HepG2 (cell line): ENCODE data around the gene ZNF414. TPM values are rescaled to one million over a fixed set of nuclear protein-coding genes. Genes with fewer than 3 reads are reported as not detected.

Experiments used
- AGO2 ChIP-seq: fragments of 200-400 bp; formaldehyde crosslinking; optimal IDR thresholded peaks from 2 replicates; pipeline ENCODE3; 2017; ENCODE audit warnings: mild to moderate bottlenecking, low read depth, low read length, moderate library complexity
- ATF7-NPFF ChIP-seq: sonication (generic); formaldehyde crosslinking; IDR thresholded peaks from 2 replicates; pipeline ENCODE4 v1.8.1; 2023; ENCODE audit warnings: mild to moderate bottlenecking, low read depth, missing genetic modification reagents, moderate library complexity
- CEBPB ChIP-seq: IDR thresholded peaks from 2 replicates; pipeline ENCODE4 v1.6.1; 2011; ENCODE audit warnings: low read depth, low read length, improper control_type of control experiment, borderline replicate concordance
- FOXK1 ChIP-seq: sonication (generic); formaldehyde crosslinking; IDR thresholded peaks from 2 replicates; pipeline ENCODE4 v1.4.0; 2020; ENCODE audit warnings: low read depth, missing genetic modification reagents, borderline replicate concordance
- NCOR1 ChIP-seq: fragments of 200-600 bp; sonication (generic); IDR thresholded peaks from 2 replicates; pipeline ENCODE4 v1.7.0; 2017; ENCODE audit warnings: antibody characterized with exemption, low read length, borderline replicate concordance
- ZIK1 ChIP-seq: sonication (generic); formaldehyde crosslinking; IDR thresholded peaks from 2 replicates; pipeline ENCODE4 v1.5.0; 2020; ENCODE audit warnings: mild to moderate bottlenecking, low read depth, missing genetic modification reagents, borderline replicate concordance
- ZNF318 ChIP-seq: sonication (generic); formaldehyde crosslinking; IDR thresholded peaks from 2 replicates; pipeline ENCODE4 v1.4.0; 2020; ENCODE audit warnings: mild to moderate bottlenecking, missing genetic modification reagents
- ZNF382 ChIP-seq: sonication (generic); formaldehyde crosslinking; IDR thresholded peaks from 2 replicates; pipeline ENCODE4 v1.5.0; 2020; ENCODE audit warnings: missing genetic modification reagents, mild to moderate bottlenecking, borderline replicate concordance
- ZNF556 ChIP-seq: sonication (generic); formaldehyde crosslinking; IDR thresholded peaks from 2 replicates; pipeline ENCODE4 v1.4.0; 2020; ENCODE audit warnings: mild to moderate bottlenecking, missing genetic modification reagents, borderline replicate concordance
- ZNF609 ChIP-seq: sonication (generic); formaldehyde crosslinking; IDR thresholded peaks from 2 replicates; pipeline ENCODE4 v1.4.0; 2020; ENCODE audit warnings: mild to moderate bottlenecking, missing genetic modification reagents, borderline replicate concordance
- ZNF710 ChIP-seq: sonication (generic); formaldehyde crosslinking; IDR thresholded peaks from 2 replicates; pipeline ENCODE4 v1.5.0; 2020; ENCODE audit warnings: mild to moderate bottlenecking, missing genetic modification reagents, borderline replicate concordance
- ZSCAN20 ChIP-seq: sonication (generic); formaldehyde crosslinking; IDR thresholded peaks from 2 replicates; pipeline ENCODE4 v1.4.0; 2020; ENCODE audit warnings: missing genetic modification reagents, mild to moderate bottlenecking, borderline replicate concordance
- polyA plus RNA-seq, 8 experiments: library from polyadenylated mRNA; depleted of rRNA in 3 of 8; stranded (reverse) in 7 of 8; unstranded in 1 of 8; fragments of >200 nt; fragmentation: Illumina TruSeq in 4 of 8; extraction: Trizol in 4 of 8; gene quantifications; 2 replicates each; pipeline versions ENCODE4 v1.2.1 to v1.2.3, GENCODE V29; 2011 to 2016; ENCODE audit warnings: low read depth in 4 of 8, missing spikeins in 1 of 8, mixed read lengths in 1 of 8; ENCODE audit not compliant: insufficient read depth in 1 of 8
- total RNA-seq, 5 experiments: library from RNA; depleted of rRNA; stranded (reverse); fragments of >200 nt; fragmentation: Illumina TruSeq; extraction: Trizol; gene quantifications; 2 replicates each; pipeline ENCODE4 v1.2.3, GENCODE V29; 2016; ENCODE audit warnings: low read depth in 1 of 5

The ZNF414 gene
- total and polyA plus RNA-seq, 2 of the 13 experiments (the other 11 are each of a cell fraction or from before 2014, with no cell fraction given): 2.5 to 4.0 TPM

- no peak for TF ChIP-seq ZNF609
- no peak for TF ChIP-seq NCOR1
- TF ChIP-seq ZIK1 (CRISPR knock-in tag): 0 out of 2 replicates have a peak, but pooled peaks have one; percentile 33
- 0 out of 2 replicates have a peak, but pooled peaks have one; percentile 70 for TF ChIP-seq ZSCAN20
- no peak for TF ChIP-seq AGO2
- TF ChIP-seq ZNF710 (CRISPR knock-in tag): no peak
- TF ChIP-seq ZNF382 (CRISPR knock-in tag): no peak
- TF ChIP-seq ATF7-NPFF (CRISPR knock-in tag): 0 out of 2 replicates have a peak, but pooled peaks have one; percentile 72
- no peak for TF ChIP-seq CEBPB
- no peak for TF ChIP-seq ZNF556 (CRISPR knock-in tag)
- TF ChIP-seq ZNF318 (CRISPR knock-in tag): no peak
- TF ChIP-seq FOXK1 (CRISPR knock-in tag): no peak
These were observed 12.6 kb upstream of the ZNF414 start (continued) for GRCh38 chr19:8526345-8527091.
